MM.1S (cell line): ENCODE measurements around the gene MOB2.

Source experiments
- DNase-seq: peaks from one replicate; pipeline ENCODE4 v3.0.0-alpha.2; 2015
- H2AFZ ChIP-seq: fragments of 300-600 bp; sonication (generic); 2 replicates; pipeline ENCODE4 v1.6.0; 2016; ENCODE audit warnings: antibody characterized with exemption, low read length
- H3F3A ChIP-seq: fragments of 300-600 bp; sonication (generic); 2 replicates; pipeline ENCODE4 v1.6.1; 2016; ENCODE audit warnings: mild to moderate bottlenecking, antibody characterized with exemption, low read length, moderate library complexity, mixed read lengths; ENCODE audit not compliant: insufficient read depth
- H3K27ac ChIP-seq: fragments of 300-600 bp; sonication (generic); 2 replicates; pipeline ENCODE4 v1.5.1; 2016; ENCODE audit warnings: mild to moderate bottlenecking, low read length
- H3K27me3 ChIP-seq: fragments of 300-600 bp; sonication (generic); replicated peaks from 2 replicates; pipeline ENCODE4 v1.6.0; 2016; ENCODE audit warnings: low read length; ENCODE audit not compliant: insufficient read depth
- H3K36me3 ChIP-seq: fragments of 300-600 bp; sonication (generic); replicated peaks from 2 replicates; pipeline ENCODE4 v1.6.1; 2016; ENCODE audit warnings: mild to moderate bottlenecking, low read length, mixed read lengths; ENCODE audit not compliant: insufficient read depth
- H3K4me1 ChIP-seq: fragments of 300-600 bp; sonication (generic); 2 replicates; pipeline ENCODE4 v1.6.1; 2016; ENCODE audit warnings: low read length, mixed read lengths
- H3K4me2 ChIP-seq: fragments of 300-600 bp; sonication (generic); 2 replicates; pipeline ENCODE4 v1.6.0; 2016; ENCODE audit warnings: low read depth, low read length
- H3K4me3 ChIP-seq: fragments of 300-600 bp; sonication (generic); 2 replicates; pipeline ENCODE4 v1.5.1; 2016; ENCODE audit warnings: low read length, mixed read lengths
- H3K79me2 ChIP-seq: fragments of 300-600 bp; sonication (generic); 2 replicates; pipeline ENCODE4 v1.6.1; 2016; ENCODE audit warnings: mixed run types, low read length, mixed read lengths
- H3K9ac ChIP-seq: fragments of 300-600 bp; sonication (generic); 2 replicates; pipeline ENCODE4 v1.6.1; 2016; ENCODE audit warnings: low read length, mixed read lengths
- H3K9me2 ChIP-seq: fragments of 300-600 bp; sonication (generic); replicated peaks from 2 replicates; pipeline ENCODE4 v1.6.1; 2016; ENCODE audit warnings: mild to moderate bottlenecking, low read length, mixed read lengths; ENCODE audit not compliant: insufficient read depth
- H3K9me3 ChIP-seq: fragments of 300-600 bp; sonication (generic); replicated peaks from 2 replicates; pipeline ENCODE4 v1.6.1; 2016; ENCODE audit warnings: mild to moderate bottlenecking, low read length, mixed read lengths; ENCODE audit not compliant: insufficient read depth
- H4K20me1 ChIP-seq: fragments of 300-600 bp; sonication (generic); 2 replicates; pipeline ENCODE4 v1.6.1; 2016; ENCODE audit warnings: mild to moderate bottlenecking, low read length, moderate library complexity, mixed read lengths; ENCODE audit not compliant: insufficient read depth
- EZH2 ChIP-seq: fragments of 300-600 bp; sonication (generic); optimal IDR thresholded peaks from 2 replicates; pipeline ENCODE3; 2017; ENCODE audit warnings: low read depth, mild to moderate bottlenecking, antibody characterized with exemption, low read length, mixed read lengths
- EZH2phosphoT487 ChIP-seq: fragments of 300-600 bp; sonication (generic); IDR thresholded peaks from 2 replicates; pipeline ENCODE4 v1.6.1; 2018; ENCODE audit warnings: antibody characterized with exemption, low read length
- TF ChIP-seq, protein P1 (sequence below): fragments of 300-600 bp; sonication (generic); IDR thresholded peaks from 2 replicates; pipeline ENCODE4 v1.5.1; 2016; ENCODE audit warnings: antibody characterized with exemption, low read length, mixed read lengths

The MOB2 gene

DNA sequence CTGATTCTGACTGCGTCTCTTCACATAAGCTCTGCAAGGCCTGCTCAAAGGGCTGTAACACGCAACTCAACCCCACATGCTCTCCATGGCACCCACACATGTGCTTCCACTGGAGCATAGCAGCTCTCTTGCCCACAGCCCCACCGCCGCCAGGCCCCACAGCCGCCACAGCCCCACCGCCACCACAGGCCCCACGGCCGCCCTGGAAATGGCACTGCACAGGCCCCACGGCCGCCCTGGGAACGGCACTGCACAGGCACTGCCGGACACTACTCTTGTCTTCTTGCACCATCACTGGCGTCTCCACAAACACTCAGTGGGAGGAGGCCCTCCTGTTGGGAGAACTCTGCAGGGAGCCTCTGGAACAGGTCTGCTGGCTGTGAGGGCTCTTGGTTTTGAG is 8.6 kb downstream of the MOB2 start:
- no peaks in the 10 kb centered on the region for H4K20me1 ChIP-seq
- H3K9me3 ChIP-seq = no peaks in the 10 kb centered on the region
- H3K79me2 ChIP-seq = no peaks in the 10 kb centered on the region
- H3F3A ChIP-seq = no peaks in the 10 kb centered on the region
- DNase-seq = no peak
- no peak overlapping the region for H2AFZ ChIP-seq
- no peaks in the 10 kb centered on the region for H3K36me3 ChIP-seq
- no peak overlapping the region for H3K9ac ChIP-seq
- TF ChIP-seq EZH2 (no peak), EZH2phosphoT487 (no peak)
- TF ChIP-seq, protein P1, sequence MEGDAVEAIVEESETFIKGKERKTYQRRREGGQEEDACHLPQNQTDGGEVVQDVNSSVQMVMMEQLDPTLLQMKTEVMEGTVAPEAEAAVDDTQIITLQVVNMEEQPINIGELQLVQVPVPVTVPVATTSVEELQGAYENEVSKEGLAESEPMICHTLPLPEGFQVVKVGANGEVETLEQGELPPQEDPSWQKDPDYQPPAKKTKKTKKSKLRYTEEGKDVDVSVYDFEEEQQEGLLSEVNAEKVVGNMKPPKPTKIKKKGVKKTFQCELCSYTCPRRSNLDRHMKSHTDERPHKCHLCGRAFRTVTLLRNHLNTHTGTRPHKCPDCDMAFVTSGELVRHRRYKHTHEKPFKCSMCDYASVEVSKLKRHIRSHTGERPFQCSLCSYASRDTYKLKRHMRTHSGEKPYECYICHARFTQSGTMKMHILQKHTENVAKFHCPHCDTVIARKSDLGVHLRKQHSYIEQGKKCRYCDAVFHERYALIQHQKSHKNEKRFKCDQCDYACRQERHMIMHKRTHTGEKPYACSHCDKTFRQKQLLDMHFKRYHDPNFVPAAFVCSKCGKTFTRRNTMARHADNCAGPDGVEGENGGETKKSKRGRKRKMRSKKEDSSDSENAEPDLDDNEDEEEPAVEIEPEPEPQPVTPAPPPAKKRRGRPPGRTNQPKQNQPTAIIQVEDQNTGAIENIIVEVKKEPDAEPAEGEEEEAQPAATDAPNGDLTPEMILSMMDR = no peak
- H3K4me2 ChIP-seq = no peak overlapping the region
- H3K27ac ChIP-seq = no peak overlapping the region
- no peaks in the 10 kb centered on the region for H3K4me1 ChIP-seq
- H3K9me2 ChIP-seq = no peaks in the 10 kb centered on the region
- H3K27me3 ChIP-seq = no peaks in the 10 kb centered on the region
- H3K4me3 ChIP-seq = no peak overlapping the region

DNA sequence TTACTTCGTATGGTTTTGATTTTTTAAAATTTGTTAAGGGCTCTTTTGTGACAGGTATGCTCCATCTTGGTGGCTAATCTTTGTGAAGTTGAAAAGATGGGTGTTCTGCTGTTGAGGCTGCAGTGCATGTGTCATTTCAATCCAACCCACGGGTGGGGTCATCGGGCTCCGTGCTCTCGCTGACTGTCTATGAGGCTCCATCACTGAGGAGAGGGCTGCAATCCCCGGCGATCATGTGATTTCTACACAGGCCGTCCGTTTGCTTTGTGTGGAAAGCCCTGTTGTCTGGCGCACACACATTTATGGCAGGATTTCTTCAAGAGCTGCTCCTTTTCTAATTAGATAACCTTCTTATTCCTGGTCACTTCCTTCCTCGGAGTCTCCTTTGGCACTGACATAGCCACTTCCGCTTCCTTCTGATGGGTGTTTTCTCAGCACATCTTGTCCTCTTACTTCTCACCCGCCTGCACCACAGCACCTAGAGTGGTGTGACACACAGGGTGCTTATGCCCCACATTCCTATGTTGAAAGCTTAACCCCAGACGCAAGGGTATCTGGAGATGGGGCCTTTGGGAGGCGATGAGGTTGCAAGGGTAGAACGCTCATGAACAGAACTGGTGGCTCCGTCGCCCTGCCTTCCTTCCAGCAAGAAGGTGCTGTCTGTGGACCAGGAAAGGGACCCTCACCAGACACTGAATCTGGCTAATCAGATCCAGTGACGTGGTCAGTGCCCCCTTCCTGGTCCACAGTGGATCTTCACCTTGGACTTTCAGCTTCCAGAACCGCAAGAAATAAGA is 9.4 kb downstream of the MOB2 start:
- Histone ChIP-seq H3K4me2 (no peak overlapping the region), H3K79me2 (no peaks in the 10 kb centered on the region), H3K9me3 (no peaks in the 10 kb centered on the region), H3K4me3 (no peak overlapping the region), H3K36me3 (no peaks in the 10 kb centered on the region), H2AFZ (no peak overlapping the region), H4K20me1 (no peaks in the 10 kb centered on the region), H3F3A (no peaks in the 10 kb centered on the region), H3K9ac (no peak overlapping the region), H3K9me2 (no peaks in the 10 kb centered on the region), H3K27ac (no peak overlapping the region), H3K27me3 (no peaks in the 10 kb centered on the region), H3K4me1 (no peaks in the 10 kb centered on the region)
- no peak for TF ChIP-seq EZH2phosphoT487
- TF ChIP-seq, protein P1 = no peak
- no peak for TF ChIP-seq EZH2
- DNase-seq = no peak

DNA sequence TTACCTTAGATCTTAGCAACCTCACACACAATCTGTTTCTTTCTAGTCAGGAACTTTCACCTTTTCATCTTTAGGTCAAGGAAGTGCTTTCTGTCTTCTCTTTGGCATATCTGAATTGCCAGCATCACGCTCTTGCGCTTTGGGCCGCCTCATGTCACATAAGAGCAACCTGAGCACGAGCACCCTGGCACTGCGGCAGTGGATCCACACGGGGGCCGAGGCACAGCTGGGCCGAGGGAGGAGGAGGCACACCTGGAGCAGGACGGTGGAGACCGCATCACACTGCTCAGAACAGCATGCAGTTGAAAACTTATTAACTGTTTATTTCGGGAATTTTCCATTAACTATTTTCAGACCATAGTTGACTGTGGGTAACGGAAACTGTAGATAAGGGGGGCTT is 10.7 kb downstream of the MOB2 start:
- no peak overlapping the region for H3K4me2 ChIP-seq
- H3K79me2 ChIP-seq = no peaks in the 10 kb centered on the region
- H3K9me3 ChIP-seq = no peaks in the 10 kb centered on the region
- no peak overlapping the region for H3K9ac ChIP-seq
- H4K20me1 ChIP-seq = no peaks in the 10 kb centered on the region
- TF ChIP-seq, protein P1 = no peak
- no peaks in the 10 kb centered on the region for H3K9me2 ChIP-seq
- no peaks in the 10 kb centered on the region for H3K4me1 ChIP-seq
- no peak overlapping the region for H3K4me3 ChIP-seq
- no peaks in the 10 kb centered on the region for H3K36me3 ChIP-seq
- no peak overlapping the region for H2AFZ ChIP-seq
- no peak overlapping the region for H3K27ac ChIP-seq
- DNase-seq = no peak
- H3F3A ChIP-seq = no peaks in the 10 kb centered on the region
- H3K27me3 ChIP-seq = no peaks in the 10 kb centered on the region
